Measurements from ENCODE around the gene PHF24. TPM values are rescaled to one million over a fixed set of nuclear protein-coding genes. Genes with fewer than 3 reads are reported as not detected.

Gene PHF24
- total and polyA plus RNA-seq, 8 donors, result 0.05 to 0.92 (median 0.06) TPM; not detected in 5

DNA sequence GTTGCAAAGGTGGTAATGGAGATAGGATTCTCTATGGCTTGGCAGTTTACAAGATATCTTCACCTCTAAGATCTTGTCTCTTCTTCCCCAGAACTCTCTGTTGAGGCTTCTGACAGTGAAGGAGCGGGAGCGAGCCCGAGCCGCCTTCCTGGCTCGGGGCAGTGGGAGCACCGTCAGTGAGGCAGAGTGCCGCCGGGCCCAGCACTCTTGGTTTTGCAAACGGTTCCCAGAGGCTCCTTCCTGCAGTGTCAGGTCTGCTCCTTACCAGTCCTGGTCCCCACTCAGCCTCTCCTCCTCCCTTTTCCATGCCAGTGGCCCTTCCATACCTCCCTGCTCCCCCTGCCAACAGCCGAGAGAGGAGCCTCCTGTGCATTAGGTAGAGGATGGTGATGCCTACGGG, 18.9 kb downstream of the PHF24 start:
- Histone ChIP-seq H3K27me3 (peaks cover 0 to 7% (median 0%) of the 10 kb centered on the region in 3 donors), H3K4me1 (no peaks in the 10 kb centered on the region), H3K36me3 (no peaks in the 10 kb centered on the region), H3K4me3 (no peak overlapping the region), H3K9me3 (no peaks in the 10 kb centered on the region), H3K27ac (no peak overlapping the region)
- DNase-seq, result no peak
- intact Hi-C loops (cut with DNase I; ENCODE audit: low total_unique reads), result no loop called here
- 87 to 89% (median 88%) methylated on average over 11 of the region's 11 CpGs for WGBS, 5 donors
- TF ChIP-seq POLR2AphosphoS5 (IDR thresholded peaks at IDR 0.05) (no peak), POLR2A (IDR thresholded peaks at IDR 0.05) (no peak), EP300 (IDR thresholded peaks at IDR 0.05) (no peak)
- TF ChIP-seq, protein P1, sequence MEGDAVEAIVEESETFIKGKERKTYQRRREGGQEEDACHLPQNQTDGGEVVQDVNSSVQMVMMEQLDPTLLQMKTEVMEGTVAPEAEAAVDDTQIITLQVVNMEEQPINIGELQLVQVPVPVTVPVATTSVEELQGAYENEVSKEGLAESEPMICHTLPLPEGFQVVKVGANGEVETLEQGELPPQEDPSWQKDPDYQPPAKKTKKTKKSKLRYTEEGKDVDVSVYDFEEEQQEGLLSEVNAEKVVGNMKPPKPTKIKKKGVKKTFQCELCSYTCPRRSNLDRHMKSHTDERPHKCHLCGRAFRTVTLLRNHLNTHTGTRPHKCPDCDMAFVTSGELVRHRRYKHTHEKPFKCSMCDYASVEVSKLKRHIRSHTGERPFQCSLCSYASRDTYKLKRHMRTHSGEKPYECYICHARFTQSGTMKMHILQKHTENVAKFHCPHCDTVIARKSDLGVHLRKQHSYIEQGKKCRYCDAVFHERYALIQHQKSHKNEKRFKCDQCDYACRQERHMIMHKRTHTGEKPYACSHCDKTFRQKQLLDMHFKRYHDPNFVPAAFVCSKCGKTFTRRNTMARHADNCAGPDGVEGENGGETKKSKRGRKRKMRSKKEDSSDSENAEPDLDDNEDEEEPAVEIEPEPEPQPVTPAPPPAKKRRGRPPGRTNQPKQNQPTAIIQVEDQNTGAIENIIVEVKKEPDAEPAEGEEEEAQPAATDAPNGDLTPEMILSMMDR (IDR thresholded peaks at IDR 0.05), result no peak

DNA sequence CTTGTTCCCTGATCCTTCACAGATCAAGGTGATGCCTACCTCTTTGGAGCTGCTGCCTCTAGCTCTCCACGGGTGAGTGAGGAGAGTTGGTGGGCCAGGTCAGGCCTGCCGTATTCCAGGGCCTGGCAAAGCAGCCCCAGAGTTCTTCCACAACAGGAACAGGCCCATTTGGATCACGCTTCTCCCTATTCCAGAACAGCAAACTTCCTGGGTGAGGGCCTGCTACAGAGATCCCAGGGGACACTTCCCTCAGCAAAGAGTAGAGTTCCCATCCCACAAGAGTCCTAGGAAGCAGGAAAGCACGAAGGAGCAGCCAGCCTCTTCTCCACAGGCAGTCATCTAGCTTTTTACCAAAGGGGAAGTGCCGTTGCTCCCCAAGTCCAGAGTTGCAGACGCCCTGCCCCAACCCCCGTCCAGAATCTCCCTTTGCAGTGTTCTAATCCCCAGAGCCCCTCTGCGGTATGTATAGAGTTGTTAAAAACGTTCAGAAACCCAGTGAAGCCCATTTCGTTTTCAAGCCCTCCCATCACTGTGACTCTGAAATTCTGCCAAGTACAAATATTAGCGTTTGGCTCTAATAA, 22.2 kb downstream of the PHF24 start:
- peaks cover 0 to 7% (median 0%) of the 10 kb centered on the region in 3 donors for H3K27me3 ChIP-seq
- WGBS, 5 donors, result 61 to 71% (median 67%) methylated on average over 10 to 11 of the region's 11 CpGs
- no peaks in the 10 kb centered on the region for H3K36me3 ChIP-seq
- H3K9me3 ChIP-seq, result no peaks in the 10 kb centered on the region
- DNase-seq, result no peak
- no peaks in the 10 kb centered on the region for H3K4me1 ChIP-seq
- H3K27ac ChIP-seq, result no peak overlapping the region
- intact Hi-C loops (cut with DNase I; ENCODE audit: low total_unique reads), result no loop called here
- no peak for TF ChIP-seq EP300 (IDR thresholded peaks at IDR 0.05)
- TF ChIP-seq POLR2AphosphoS5 (IDR thresholded peaks at IDR 0.05), result no peak
- no peak for TF ChIP-seq POLR2A (IDR thresholded peaks at IDR 0.05)
- TF ChIP-seq, protein P1 (IDR thresholded peaks at IDR 0.05), result no peak
- no peak overlapping the region for H3K4me3 ChIP-seq

DNA sequence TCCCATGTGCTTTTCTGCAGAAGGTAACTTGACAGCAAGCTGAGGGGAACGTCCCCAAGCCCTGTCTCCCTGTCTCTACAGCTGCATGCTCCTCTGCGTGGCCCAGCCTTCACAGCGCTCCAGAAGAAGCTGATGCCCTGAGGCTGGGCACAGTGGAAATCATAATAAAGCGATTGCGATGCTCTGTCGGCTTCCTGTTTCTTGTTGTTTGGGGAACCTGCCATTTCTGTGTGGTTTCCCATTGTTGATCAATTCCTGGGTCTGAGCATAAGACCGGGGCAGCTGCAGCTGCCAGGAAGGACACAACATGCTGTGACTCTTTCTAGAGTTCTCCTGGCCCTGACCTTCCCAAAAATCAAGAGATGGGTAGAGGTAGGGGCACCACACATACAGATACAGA, 24.3 kb downstream of the PHF24 start:
- 57 to 79% (median 65%) methylated on average over 7 of the region's 7 CpGs for WGBS, 5 donors
- no peak overlapping the region for H3K4me3 ChIP-seq
- TF ChIP-seq POLR2A (IDR thresholded peaks at IDR 0.05), result no peak
- TF ChIP-seq, protein P1 (IDR thresholded peaks at IDR 0.05), result no peak
- no peaks in the 10 kb centered on the region for H3K36me3 ChIP-seq
- intact Hi-C loops (cut with DNase I; ENCODE audit: low total_unique reads), result no loop called here
- no peaks in the 10 kb centered on the region for H3K9me3 ChIP-seq
- peaks cover 0 to 4% (median 0%) of the 10 kb centered on the region in 3 donors for H3K27me3 ChIP-seq
- DNase-seq, result no peak
- H3K27ac ChIP-seq, result peak overlapping the region in 2 of 5 donors; percentile 42 to 52
- H3K4me1 ChIP-seq, result peaks cover 0 to 9% (median 0%) of the 10 kb centered on the region in 4 donors

DNA sequence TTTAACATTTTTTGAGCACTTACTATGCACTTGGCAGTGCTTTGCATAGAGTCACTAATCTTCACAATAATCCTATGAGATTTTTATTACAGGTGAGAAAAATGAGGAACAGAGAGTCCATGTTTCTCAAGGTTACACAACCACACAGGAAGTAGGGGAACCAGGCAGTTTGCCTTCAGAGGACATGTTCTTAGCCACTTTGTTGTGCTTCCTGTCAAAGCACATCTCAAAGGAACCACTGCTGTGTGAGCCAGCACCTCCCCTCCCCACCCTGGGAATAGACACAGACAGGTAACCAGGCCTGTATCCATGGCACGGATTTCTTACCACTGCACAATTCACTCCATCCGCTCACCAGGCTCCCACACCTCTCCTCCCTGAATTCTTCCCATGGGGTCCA, 25.1 kb downstream of the PHF24 start:
- Histone ChIP-seq H3K4me1 (peaks cover under 1 to 17% (median 2%) of the 10 kb centered on the region in 4 donors), H3K4me3 (no peak overlapping the region), H3K27me3 (no peaks in the 10 kb centered on the region), H3K9me3 (no peaks in the 10 kb centered on the region), H3K27ac (peak overlapping the region in 2 of 5 donors; percentile 52 to 53), H3K36me3 (no peaks in the 10 kb centered on the region)
- peak in 1 of 2 donors; percentile 25 for DNase-seq
- TF ChIP-seq, protein P1 (IDR thresholded peaks at IDR 0.05), result no peak
- TF ChIP-seq EP300 (IDR thresholded peaks at IDR 0.05), result no peak
- TF ChIP-seq POLR2A (IDR thresholded peaks at IDR 0.05), result no peak
- no peak for TF ChIP-seq POLR2AphosphoS5 (IDR thresholded peaks at IDR 0.05)
- 77 to 88% (median 82%) methylated on average over 2 of the region's 2 CpGs for WGBS, 5 donors
- intact Hi-C loops (cut with DNase I; ENCODE audit: low total_unique reads), result no loop called here
